A549 (cell line): Measurements from ENCODE around the gene MELK. TPM values are rescaled to one million over a fixed set of nuclear protein-coding genes. Genes with fewer than 3 reads are reported as not detected.

Experiments used
- ATAC-seq, 2 experiments: fragments of 200-7000 bp in 1 of 2; fragments of >200 bp in 1 of 2; cut with Nextera tagmentation in 1 of 2; cut with Tn5 transposase in 1 of 2; 3 replicates each; pipeline versions ENCODE4 v1.8.0 to v1.9.1; 2018 to 2020; ENCODE audit warnings: mild to moderate bottlenecking in 1 of 2, moderate library complexity in 1 of 2
- CTCF ChIA-PET: fragments of 300-600 bp; sonication (Branson Sonifier 250); formaldehyde crosslinking; extraction: SDS; loops from one replicate; lab custom pipeline; 2021; ENCODE audit warnings: antibody characterized with exemption, inconsistent platforms; lab: Yijun Ruan, JAX
- POLR2A ChIA-PET: fragments of 350-600 bp; formaldehyde crosslinking; extraction: SDS; loops from one replicate; lab custom pipeline; 2021; ENCODE audit warnings: antibody characterized with exemption, inconsistent platforms; lab: Yijun Ruan, JAX
- DNase-seq, 2 experiments: peaks; one replicate each; pipeline versions ENCODE4 v3.0.0 to v3.0.0-alpha.2; 2011 to 2016; ENCODE audit warnings: low read depth in 1 of 2, low spot score in 1 of 2
- FAIRE-seq: peaks from 2 replicates; lab custom pipeline; 2011; peaks lifted over from hg19 to GRCh38; lab: Jason Lieb, UNC
- H3K27ac ChIP-seq, 2 experiments: fragments of >200 bp; sonication (Bioruptor Twin); formaldehyde crosslinking; 3 replicates each; pipeline ENCODE4 v1.5.1; 2016 to 2017
- H3K4me1 ChIP-seq: fragments of >200 bp; sonication (Bioruptor Twin); formaldehyde crosslinking; 3 replicates; pipeline ENCODE4 v1.6.1; 2016
- H3K4me2 ChIP-seq: fragments of >200 bp; sonication (Bioruptor Twin); formaldehyde crosslinking; 3 replicates; pipeline ENCODE4 v1.6.1; 2016
- H3K4me3 ChIP-seq: fragments of >200 bp; sonication (Bioruptor Twin); formaldehyde crosslinking; 3 replicates; pipeline ENCODE4 v1.5.1; 2016
- H3K9me3 ChIP-seq: fragments of >200 bp; sonication (Bioruptor Twin); formaldehyde crosslinking; 3 replicates; pipeline ENCODE4 v1.6.1; 2016
- BCL3 ChIP-seq: fragments of >200 bp; sonication (Bioruptor Twin); formaldehyde crosslinking; IDR thresholded peaks from 3 replicates; pipeline ENCODE4 v1.6.1; 2016
- BHLHE40 ChIP-seq: IDR thresholded peaks from 2 replicates; pipeline ENCODE4 v1.6.1; 2012; ENCODE audit warnings: low read depth, low read length, inconsistent platforms
- CBX2 ChIP-seq: fragments of 200-600 bp; sonication (generic); IDR thresholded peaks from 2 replicates; pipeline ENCODE4 v1.6.1; 2016; ENCODE audit warnings: low read depth, mild to moderate bottlenecking, borderline replicate concordance
- CBX8 ChIP-seq: fragments of 200-600 bp; sonication (generic); IDR thresholded peaks from 2 replicates; pipeline ENCODE4 v1.6.1; 2016
- CHD2 ChIP-seq: fragments of 150-350 bp; IDR thresholded peaks from 2 replicates; pipeline ENCODE4 v1.6.1; 2014; ENCODE audit warnings: low read length; ENCODE audit not compliant: partially characterized antibody
- EHMT2 ChIP-seq: fragments of 200-600 bp; sonication (generic); IDR thresholded peaks from 2 replicates; pipeline ENCODE4 v1.6.1; 2016; ENCODE audit warnings: antibody characterized with exemption, low read depth, mild to moderate bottlenecking, moderate library complexity
- ELK1 ChIP-seq: fragments of 150-350 bp; IDR thresholded peaks from 2 replicates; pipeline ENCODE4 v1.6.1; 2014; ENCODE audit warnings: low read depth, mild to moderate bottlenecking, low read length
- EP300 ChIP-seq, 2 experiments: fragments of >200 bp; sonication (Bioruptor Twin); formaldehyde crosslinking; IDR thresholded peaks; 2 replicates in 1 of 2; 3 replicates in 1 of 2; pipeline ENCODE4 v1.6.1; 2016 to 2017
- FOSB ChIP-seq: fragments of 250-450 bp; sonication (Bioruptor Pico); IDR thresholded peaks from 2 replicates; pipeline ENCODE4 v1.5.0; 2020; ENCODE audit warnings: mild to moderate bottlenecking, moderate library complexity
- FOXS1 ChIP-seq: fragments of 250-450 bp; sonication (Bioruptor Pico); IDR thresholded peaks from 2 replicates; pipeline ENCODE4 v1.5.0; 2020; ENCODE audit warnings: mild to moderate bottlenecking, moderate library complexity
- GATA3 ChIP-seq: IDR thresholded peaks from 2 replicates; pipeline ENCODE4 v1.6.1; 2012; ENCODE audit warnings: borderline replicate concordance
- HDAC2 ChIP-seq: fragments of 200-600 bp; sonication (generic); IDR thresholded peaks from 2 replicates; pipeline ENCODE4 v1.6.1; 2016
- HES2 ChIP-seq: fragments of >200 bp; sonication (Bioruptor Twin); formaldehyde crosslinking; IDR thresholded peaks from 2 replicates; pipeline ENCODE4 v1.6.1; 2016
- HEYL ChIP-seq: fragments of 250-450 bp; sonication (Bioruptor Pico); IDR thresholded peaks from 2 replicates; pipeline ENCODE4 v1.8.0; 2021; ENCODE audit warnings: mild to moderate bottlenecking, moderate library complexity
- HOXA7 ChIP-seq: fragments of 250-450 bp; sonication (Bioruptor Pico); IDR thresholded peaks from 2 replicates; pipeline ENCODE4 v1.5.0; 2020; ENCODE audit warnings: mild to moderate bottlenecking, moderate library complexity
- HOXB5 ChIP-seq: fragments of 250-450 bp; sonication (Bioruptor Pico); IDR thresholded peaks from 2 replicates; pipeline ENCODE4 v1.5.0; 2020; ENCODE audit warnings: mild to moderate bottlenecking, moderate library complexity
- JUNB ChIP-seq: fragments of >200 bp; sonication (Bioruptor Twin); formaldehyde crosslinking; IDR thresholded peaks from 2 replicates; pipeline ENCODE4 v1.6.1; 2016
- KDM1A ChIP-seq: fragments of 200-600 bp; sonication (generic); IDR thresholded peaks from 2 replicates; pipeline ENCODE4 v1.6.1; 2016; ENCODE audit warnings: low read depth, mild to moderate bottlenecking
- KDM5A ChIP-seq: fragments of 200-600 bp; sonication (generic); IDR thresholded peaks from 2 replicates; pipeline ENCODE4 v1.6.1; 2016; ENCODE audit warnings: antibody characterized with exemption, mild to moderate bottlenecking
- MAFK ChIP-seq: fragments of 450-650 bp; IDR thresholded peaks from 2 replicates; pipeline ENCODE4 v1.6.1; 2014; ENCODE audit not compliant: partially characterized antibody
- MAX ChIP-seq: IDR thresholded peaks from 2 replicates; pipeline ENCODE4 v1.6.1; 2012
- MAZ ChIP-seq: fragments of 150-350 bp; IDR thresholded peaks from 2 replicates; pipeline ENCODE4 v1.6.1; 2014; ENCODE audit warnings: antibody characterized with exemption, low read depth, low read length, borderline replicate concordance
- MYC ChIP-seq: IDR thresholded peaks from 2 replicates; pipeline ENCODE4 v1.6.1; 2012; ENCODE audit warnings: mild to moderate bottlenecking, inconsistent platforms, low read length, improper control_type of control experiment, borderline replicate concordance
- NPAS2 ChIP-seq: fragments of 250-450 bp; sonication (Bioruptor Pico); IDR thresholded peaks from 2 replicates; pipeline ENCODE4 v1.8.0; 2022; ENCODE audit warnings: mild to moderate bottlenecking, moderate library complexity, borderline replicate concordance
- NR3C1 ChIP-seq: fragments of >200 bp; sonication (Bioruptor Twin); formaldehyde crosslinking; IDR thresholded peaks from 3 replicates; pipeline ENCODE4 v1.6.1; 2017
- PBX3 ChIP-seq: IDR thresholded peaks from 2 replicates; pipeline ENCODE4 v1.6.1; 2012
- RAD21 ChIP-seq, 2 experiments: fragments of >200 bp in 1 of 2; sonication (Bioruptor Twin) in 1 of 2; formaldehyde crosslinking in 1 of 2; IDR thresholded peaks in 1 of 2; conservative IDR thresholded peaks in 1 of 2; 2 replicates in 1 of 2; 3 replicates in 1 of 2; pipeline ENCODE4 v1.6.1; 2012 to 2018; ENCODE audit warnings: inconsistent platforms in 1 of 2
- SMC3 ChIP-seq: fragments of >200 bp; sonication (Bioruptor Twin); formaldehyde crosslinking; IDR thresholded peaks from 3 replicates; pipeline ENCODE4 v1.6.1; 2018; ENCODE audit warnings: inconsistent platforms
- SREBF2 ChIP-seq: fragments of 450-650 bp; IDR thresholded peaks from 2 replicates; pipeline ENCODE4 v1.6.1; 2014; ENCODE audit warnings: mild to moderate bottlenecking, moderate library complexity
- USF2 ChIP-seq: fragments of 450-650 bp; IDR thresholded peaks from 2 replicates; pipeline ENCODE4 v1.6.1; 2014; ENCODE audit warnings: antibody characterized with exemption
- ZC3H11A ChIP-seq: fragments of 450-650 bp; IDR thresholded peaks from 2 replicates; pipeline ENCODE4 v1.6.1; 2014; ENCODE audit warnings: antibody characterized with exemption, mild to moderate bottlenecking
- ZFP36 ChIP-seq: fragments of 450-650 bp; IDR thresholded peaks from 2 replicates; pipeline ENCODE4 v1.6.1; 2014; ENCODE audit warnings: borderline replicate concordance; ENCODE audit not compliant: partially characterized antibody
- WGBS: methylation state at CpG from one replicate; pipeline ENCODE4 v1.1.6; 2017; ENCODE audit errors: missing lambda C conversion rate; 5-methylcytosine and 5-hydroxymethylcytosine counted together
- polyA plus RNA-seq, 4 experiments: library from polyadenylated mRNA; depleted of rRNA in 3 of 4; stranded (reverse); fragments of >200 nt; fragmentation: RNase III in 1 of 4; extraction: RNeasy Plus Mini Kit Qiagen cat#74134 plus additional on column Dnase treatment in 1 of 4; gene quantifications; 2 replicates in 3 of 4; 3 replicates in 1 of 4; pipeline ENCODE4 v1.2.3, GENCODE V29; 2011 to 2017

Gene MELK
- polyA plus RNA-seq, 2 of the 4 experiments (the other 2 are of a cell fraction) = 72.7 to 92.4 TPM

DNA sequence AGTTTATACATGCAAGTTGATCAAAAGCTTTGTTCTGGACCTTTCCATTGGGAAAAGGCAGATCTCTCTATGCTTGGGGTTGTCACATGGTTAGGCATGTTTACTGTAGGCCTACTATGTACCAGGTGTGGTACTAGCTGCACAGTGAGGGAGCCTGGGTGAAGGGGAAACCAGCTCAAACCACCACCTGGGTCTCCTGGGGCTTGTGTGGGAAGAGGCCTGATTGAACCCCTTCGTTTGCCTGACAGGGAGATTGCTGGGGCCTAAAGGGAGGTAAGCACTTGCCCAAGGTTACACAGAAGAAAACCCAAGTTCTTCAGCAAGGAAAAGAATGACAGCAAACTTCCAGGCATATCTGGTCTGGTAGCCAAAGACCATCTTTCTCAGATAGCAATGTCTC, 145.9 kb downstream of the MELK start (continued):
- TF ChIP-seq ELK1 (no peak), FOXS1 (CRISPR knock-in tag) (no peak), HEYL (no peak), MAFK (no peak)
- TF ChIP-seq, all 56 proteins: peak for 0

DNA sequence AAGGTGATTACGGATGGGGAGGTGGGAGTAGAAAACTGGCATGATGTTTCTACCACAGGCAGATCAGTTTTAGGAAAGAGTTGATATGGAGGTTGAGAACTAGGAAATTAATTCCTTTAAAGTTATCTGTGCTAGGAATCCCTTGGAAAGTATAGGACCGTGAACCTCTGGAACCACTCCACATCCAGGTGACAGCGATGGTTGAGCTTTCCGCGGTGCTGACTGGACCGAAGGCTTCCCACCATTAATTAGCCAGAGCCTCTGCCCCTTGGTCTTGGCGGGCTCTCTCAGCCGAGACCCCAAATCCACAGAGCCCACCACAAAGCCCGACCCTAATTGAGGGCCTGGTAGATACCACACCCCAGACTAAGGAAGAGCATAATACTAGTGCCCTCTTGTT, 147.3 kb downstream of the MELK start:
- no peak for DNase-seq
- ChIA-PET POLR2A (no interaction called here), CTCF (interaction anchor here (1.4 kb wide), 1 partner anchor 9 kb away, joined by 7 read pairs; no protein-coding TSS in a partner anchor)
- no peak for ATAC-seq
- Histone ChIP-seq H3K27ac (no peak overlapping the region), H3K9me3 (no peaks in the 10 kb centered on the region), H3K4me2 (no peak overlapping the region), H3K4me1 (no peaks in the 10 kb centered on the region), H3K4me3 (no peak overlapping the region)
- no peak for FAIRE-seq
- WGBS = 59% methylated on average over 9 of the region's 9 CpGs
- TF ChIP-seq GATA3 = no peak
- no peak for TF ChIP-seq MAZ
- TF ChIP-seq MAFK = no peak
- no peak for TF ChIP-seq CBX2
- TF ChIP-seq ZC3H11A = no peak
- no peak for TF ChIP-seq SREBF2
- no peak for TF ChIP-seq NR3C1
- TF ChIP-seq NPAS2 (CRISPR knock-in tag) = no peak
- TF ChIP-seq BHLHE40 = no peak
- TF ChIP-seq BCL3 = no peak
- TF ChIP-seq FOXS1 (CRISPR knock-in tag) = no peak
- no peak for TF ChIP-seq USF2
- no peak for TF ChIP-seq EHMT2
- TF ChIP-seq CBX8 = no peak
- no peak for TF ChIP-seq MAX
- no peak for TF ChIP-seq SMC3
- no peak for TF ChIP-seq JUNB

DNA sequence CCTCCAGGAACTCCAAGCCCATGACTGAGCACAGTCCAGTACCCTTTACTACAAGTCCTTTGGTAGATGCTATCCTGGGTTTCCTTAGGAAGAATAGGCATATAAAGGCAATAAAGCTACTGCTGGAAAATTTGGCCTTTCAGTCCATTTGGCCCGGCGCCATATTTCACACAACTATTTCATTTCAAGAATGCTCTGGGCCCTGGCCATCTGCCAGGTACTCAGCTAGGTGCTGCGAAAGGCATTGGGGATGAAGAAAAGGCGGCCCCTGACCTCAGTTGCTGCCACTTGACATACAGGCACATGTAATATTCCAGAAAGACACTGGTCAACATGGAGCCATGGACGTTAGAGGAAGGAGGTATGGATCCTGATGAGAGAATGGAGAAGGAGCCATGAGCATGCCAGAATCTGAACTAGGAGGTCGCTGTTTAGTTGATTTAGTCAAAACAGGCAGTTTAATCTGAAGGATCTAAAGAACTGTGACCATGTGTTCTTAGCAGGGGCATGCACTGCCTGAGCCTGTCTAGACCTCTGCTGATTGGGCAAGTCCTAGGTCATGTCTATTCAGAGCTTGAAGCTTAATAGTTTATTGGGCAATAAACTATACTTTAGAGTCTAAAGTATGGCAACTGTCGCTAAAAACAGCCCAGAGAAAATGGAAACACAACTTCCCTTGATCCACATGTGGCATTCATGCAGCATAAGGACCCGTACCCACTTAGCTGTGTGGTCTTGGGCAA, 149.3 kb downstream of the MELK start:
- 15% methylated on average over 8 of the region's 8 CpGs for WGBS
- no peak for FAIRE-seq
- H3K4me1 ChIP-seq = no peaks in the 10 kb centered on the region
- no peak for DNase-seq
- H3K4me3 ChIP-seq = no peak overlapping the region
- ChIA-PET CTCF (interaction anchor here (1.9 to 3.3 kb wide), 4 partner anchors 10 to 315 kb away, joined by 4 to 15 read pairs (median 12); no protein-coding TSS in a partner anchor), POLR2A (no interaction called here)
- H3K27ac ChIP-seq = no peak overlapping the region
- H3K9me3 ChIP-seq = no peaks in the 10 kb centered on the region
- no peak overlapping the region for H3K4me2 ChIP-seq
- ATAC-seq = no peak
- no peak for TF ChIP-seq HOXB5 (CRISPR knock-in tag)
- TF ChIP-seq HOXA7 (CRISPR knock-in tag) = no peak
- no peak for TF ChIP-seq PBX3
- TF ChIP-seq FOXS1 (CRISPR knock-in tag) = no peak
- no peak for TF ChIP-seq MYC
- TF ChIP-seq HDAC2 = no peak
- no peak for TF ChIP-seq EP300 (IDR thresholded peaks at IDR 0.05)
- TF ChIP-seq ZC3H11A = no peak
- TF ChIP-seq FOSB = no peak
- no peak for TF ChIP-seq ZFP36
- no peak for TF ChIP-seq BCL3
- TF ChIP-seq MAZ = no peak
- no peak for TF ChIP-seq KDM1A
- no peak for TF ChIP-seq HES2
- no peak for TF ChIP-seq RAD21 (conservative IDR thresholded peaks at IDR 0.05 in 1 of 2, IDR thresholded peaks at IDR 0.05 in 1 of 2)
- no peak for TF ChIP-seq KDM5A
- TF ChIP-seq CHD2 = no peak
